HG03139 (cell line): ENCODE results near the gene DPF3.

ENCODE experiments used
- ATAC-seq: cut with Tn5 transposase; IDR thresholded peaks from one replicate; pipeline ENCODE4 v1.9.1; 2021; ENCODE audit not compliant: unreplicated experiment

DPF3 gene

DNA sequence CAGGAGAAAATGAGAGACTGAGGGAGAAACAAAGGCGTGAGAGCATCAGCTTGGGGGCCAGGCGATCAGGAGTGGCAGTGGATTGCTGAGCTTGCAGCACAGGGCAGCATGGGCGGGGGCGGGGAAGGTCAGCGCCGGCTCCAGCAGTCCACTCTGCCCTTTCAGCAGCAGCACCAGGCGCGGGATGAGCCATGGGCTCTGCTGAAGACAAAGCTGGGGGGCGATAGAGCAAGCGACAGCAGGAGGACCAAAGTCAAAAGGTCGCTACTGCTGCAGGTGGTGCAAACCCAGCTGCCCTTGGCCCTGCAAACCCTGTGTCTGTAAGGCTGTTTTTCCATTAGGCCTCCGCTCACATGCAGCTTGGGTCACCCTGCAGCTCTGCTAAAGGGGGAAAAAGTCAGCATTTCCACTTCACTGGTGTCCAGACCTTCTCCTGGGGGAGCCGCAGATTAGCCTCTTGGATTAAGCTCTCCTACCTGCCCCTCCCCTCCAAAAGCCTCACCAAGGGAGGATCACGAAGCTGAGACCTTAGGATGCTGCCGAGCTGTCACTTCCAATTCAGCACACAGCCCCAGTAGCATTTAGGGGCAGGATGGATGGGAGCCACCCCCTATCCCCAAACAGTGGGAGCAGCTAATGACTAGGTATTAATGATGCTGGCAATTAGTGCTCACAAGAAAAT, 204.8 kb downstream of the DPF3 start:
- ATAC-seq = no peak

- ATAC-seq = no peak
These were observed 207.1 kb downstream of the DPF3 start for GRCh38 chr14:72686832-72687231.

DNA sequence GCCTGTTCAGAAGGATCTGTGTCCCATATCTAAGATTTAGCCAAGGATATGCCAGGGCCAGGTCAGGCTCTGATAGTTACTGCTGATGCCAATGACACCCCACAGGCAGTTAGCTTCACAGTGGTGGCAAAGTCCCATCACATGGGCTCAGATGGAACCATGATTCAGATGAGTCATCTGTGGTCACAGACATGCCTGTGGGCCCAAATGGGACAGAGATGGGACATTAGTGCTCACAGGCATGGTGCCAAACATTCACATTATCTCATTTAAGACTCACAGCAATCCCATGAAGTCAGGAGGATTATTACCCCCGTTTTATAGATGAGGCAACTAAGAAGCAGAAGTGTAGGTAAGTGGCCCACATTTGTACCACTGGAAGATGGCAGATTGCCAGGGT, 207.8 kb downstream of the DPF3 start:
- no peak for ATAC-seq

GRCh38 chr14:72685456-72685855, 208.4 kb downstream of the DPF3 start:
- ATAC-seq = no peak

DNA sequence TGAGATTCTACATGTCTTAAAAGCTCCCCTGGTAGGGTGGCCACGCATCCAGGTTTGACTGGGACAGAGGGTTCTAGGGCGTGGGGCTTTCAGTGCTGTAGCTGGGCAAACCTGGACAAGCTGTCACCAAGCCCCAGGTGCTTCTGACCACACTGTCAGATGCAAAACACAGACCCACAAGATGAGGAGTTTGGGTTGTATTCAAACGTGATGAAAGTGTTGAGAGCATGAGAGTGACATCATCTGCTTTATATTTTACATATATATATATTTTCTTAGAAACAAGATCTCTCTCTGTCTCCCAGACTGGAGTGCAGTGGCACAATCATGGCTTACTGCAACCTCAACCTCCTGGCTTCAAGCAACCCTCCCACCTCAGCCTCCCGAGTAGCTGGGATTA, 210.1 kb downstream of the DPF3 start:
- ATAC-seq = no peak

- ATAC-seq = no peak
These were observed 211.7 kb downstream of the DPF3 start for GRCh38 chr14:72682188-72682587.

DNA sequence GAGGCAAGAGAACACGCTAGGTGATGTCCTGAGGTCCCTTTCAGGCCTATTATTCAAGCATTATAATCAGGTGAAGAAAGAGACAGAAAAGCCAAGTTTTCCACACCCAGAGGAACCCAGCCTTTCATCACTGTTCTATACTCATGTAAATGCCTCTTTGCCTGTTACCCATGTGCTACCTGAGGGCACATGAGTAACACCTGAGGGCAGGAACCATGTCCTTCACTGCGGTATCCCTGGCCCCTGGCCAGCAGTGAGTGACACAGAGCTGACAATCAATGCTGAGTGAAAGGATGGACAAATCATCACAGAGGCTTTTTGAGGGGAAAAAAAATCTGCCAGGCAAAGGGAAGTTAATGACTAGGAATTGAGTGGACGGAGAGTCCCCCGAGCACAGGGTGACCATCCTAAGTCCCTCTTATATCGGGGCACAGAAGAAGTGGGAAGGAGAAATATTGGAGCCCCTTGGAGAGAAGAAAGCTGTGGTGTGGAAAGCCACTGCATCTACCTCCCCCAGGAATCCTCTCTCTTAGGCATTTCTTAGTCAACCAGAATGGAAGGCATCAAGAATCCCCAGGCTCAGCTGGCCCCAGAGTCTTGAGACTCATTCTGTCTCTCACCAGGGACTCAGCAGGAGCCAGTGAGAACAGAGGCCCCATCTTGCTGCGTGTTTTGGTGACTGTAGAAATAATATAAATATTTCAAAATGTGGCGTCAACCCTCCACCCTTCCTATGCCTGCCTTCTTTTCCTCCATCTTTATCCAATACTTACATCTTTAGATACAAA, 212.9 kb downstream of the DPF3 start:
- ATAC-seq = no peak

- ATAC-seq = no peak
These were observed 214.3 kb downstream of the DPF3 start for GRCh38 chr14:72679536-72680151.

DNA sequence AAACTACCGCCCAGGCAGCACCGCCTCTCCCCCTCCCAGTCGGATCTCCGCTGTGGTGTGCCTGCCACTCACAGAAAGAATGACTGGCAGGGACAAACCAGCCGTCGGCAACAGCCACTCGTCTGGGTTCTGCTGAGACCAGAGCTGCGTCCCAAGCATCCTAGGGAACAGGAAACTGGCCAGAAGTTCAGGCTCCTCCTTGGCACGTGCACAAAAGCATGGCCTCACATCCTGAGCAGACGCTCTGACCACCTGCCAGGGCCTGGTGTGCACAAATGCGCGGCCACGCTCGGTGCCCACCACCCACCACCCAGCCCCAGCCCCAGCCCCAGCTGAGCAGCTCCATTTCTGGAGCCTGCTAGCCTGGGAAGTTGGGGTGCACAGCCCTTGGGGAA, 214.8 kb downstream of the DPF3 start:
- no peak for ATAC-seq

DNA sequence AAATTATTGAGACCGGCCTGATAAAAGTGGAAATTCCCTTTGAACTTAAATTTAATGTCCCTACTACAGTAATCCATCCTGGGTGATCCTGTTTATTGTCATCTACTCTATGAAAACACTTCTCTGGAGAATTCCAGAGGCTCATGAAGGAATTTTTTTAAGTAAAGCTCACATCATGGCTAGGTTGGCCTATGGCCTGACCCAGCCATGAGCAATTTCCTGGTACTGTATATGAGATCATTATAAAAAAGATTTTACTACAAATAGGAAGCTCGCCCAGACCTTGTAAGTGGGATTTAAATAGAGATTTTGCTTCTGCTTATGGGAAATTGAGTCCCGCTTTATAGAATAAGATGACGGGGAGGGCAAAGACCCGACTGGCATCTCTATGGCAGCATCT, 215.5 kb downstream of the DPF3 start:
- ATAC-seq = no peak

DNA sequence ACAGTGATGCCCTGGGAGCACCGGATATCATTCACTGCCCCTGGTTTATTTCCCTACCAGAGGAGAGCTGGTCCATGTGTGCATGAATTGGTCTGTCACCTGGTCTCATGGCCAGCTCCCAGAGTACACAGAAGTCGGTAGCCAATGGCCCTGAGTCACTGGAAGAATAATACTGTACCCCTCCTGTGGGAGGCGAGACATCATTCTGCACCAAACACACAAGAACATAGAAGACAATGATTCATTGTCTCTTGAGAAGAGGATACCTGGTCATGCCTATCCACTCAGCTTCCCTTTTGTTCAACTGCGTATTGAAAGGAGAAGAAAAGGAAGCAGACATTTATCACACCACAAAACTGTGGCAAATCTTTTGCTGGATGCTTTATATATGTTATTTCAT, 216.2 kb downstream of the DPF3 start:
- ATAC-seq = no peak

DNA sequence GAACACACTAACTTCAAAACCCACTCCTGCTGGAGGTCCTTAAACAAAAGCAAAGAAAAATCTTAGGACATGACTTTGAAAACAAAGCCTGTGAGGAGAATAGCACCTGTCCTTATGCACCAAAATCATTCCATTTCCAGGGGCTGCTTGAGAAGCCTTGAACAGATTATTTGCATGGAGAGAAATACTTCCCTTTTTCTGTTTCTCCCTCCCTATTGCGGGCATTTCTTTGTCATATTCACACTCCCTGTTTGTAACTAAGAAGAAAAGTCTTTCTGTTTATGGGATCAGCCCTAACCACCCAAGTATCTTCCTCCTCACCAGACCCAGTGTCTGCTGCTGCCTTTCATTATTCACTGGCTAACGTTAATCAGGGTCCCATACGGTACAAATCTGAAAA, 218.8 kb downstream of the DPF3 start:
- no peak for ATAC-seq

- ATAC-seq = no peak
These were observed 220.7 kb downstream of the DPF3 start for GRCh38 chr14:72673179-72673578.

- no peak for ATAC-seq
These were observed 227.3 kb downstream of the DPF3 start for GRCh38 chr14:72666610-72667009.

GRCh38 chr14:72665259-72665658, 228.6 kb downstream of the DPF3 start:
- no peak for ATAC-seq

GRCh38 chr14:72664651-72665050, 229.2 kb downstream of the DPF3 start:
- ATAC-seq = no peak

GRCh38 chr14:72663956-72664650, 229.8 kb downstream of the DPF3 start:
- ATAC-seq = no peak

DNA sequence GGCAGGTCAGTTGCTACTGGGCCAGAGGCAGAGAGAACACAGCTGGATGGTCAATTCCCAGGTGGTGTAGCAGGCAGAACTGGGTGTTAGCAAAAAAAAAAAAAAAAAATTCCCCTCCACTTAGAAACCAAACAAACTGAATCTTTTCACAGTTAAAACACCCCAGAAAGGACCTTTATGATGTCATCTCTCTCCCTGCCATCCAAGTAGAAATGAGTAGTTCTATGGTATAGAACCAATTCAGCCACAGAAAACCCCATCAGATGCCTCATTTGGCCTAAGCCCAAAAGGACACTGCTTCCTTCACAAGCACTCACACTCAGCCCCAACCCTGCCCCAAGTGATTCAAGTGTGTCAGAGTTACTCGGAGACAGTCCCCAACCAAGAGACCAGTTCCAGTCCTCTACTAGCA, 230.8 kb downstream of the DPF3 start:
- ATAC-seq = no peak

GRCh38 chr14:72662214-72662613, 231.7 kb downstream of the DPF3 start:
- no peak for ATAC-seq

- no peak for ATAC-seq
These were observed 236.5 kb downstream of the DPF3 start for GRCh38 chr14:72657214-72657921.

DNA sequence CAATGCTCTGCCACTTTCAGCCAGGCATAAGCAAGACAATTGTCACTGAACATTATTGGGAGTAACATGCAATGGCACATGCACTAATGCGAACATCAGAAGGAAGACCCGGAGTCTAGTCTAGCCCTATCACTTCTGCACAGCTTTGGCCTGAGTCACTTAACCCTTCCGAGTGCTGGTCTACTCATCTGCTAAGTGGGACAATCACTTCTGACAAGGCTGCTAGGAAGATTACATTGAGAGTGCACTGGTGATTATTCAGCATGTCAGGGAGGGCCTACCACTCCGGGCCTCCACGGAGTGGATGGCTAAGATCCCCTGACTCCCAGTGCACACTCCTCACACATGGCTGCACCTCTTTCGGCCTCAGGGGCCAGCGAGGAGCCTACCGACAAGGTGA, 240.9 kb downstream of the DPF3 start:
- no peak for ATAC-seq
